Spleen (tissue), 7 donors: ENCODE results near the gene SLC25A47.

Experiments
- CTCF ChIP-seq, 11 experiments: fragments of 200-600 bp in 7 of 11; fragments of 450-650 bp in 4 of 11; sonication (generic) in 4 of 11; IDR thresholded peaks in 8 of 11; conservative IDR thresholded peaks in 3 of 11; 1 replicate in 7 of 11; 2 replicates in 4 of 11; pipeline versions ENCODE4 v1.4.0 to v1.8.0; 2016 to 2021; ENCODE audit warnings: antibody characterized with exemption in 11 of 11, inconsistent platforms in 4 of 11, mild to moderate bottlenecking in 1 of 11
- POLR2A ChIP-seq, 3 donors: fragments of 450-650 bp; IDR thresholded peaks; one replicate each; pipeline ENCODE4 v1.5.1; 2017; ENCODE audit warnings: antibody characterized with exemption in 3 of 3, mild to moderate bottlenecking in 1 of 3
- POLR2AphosphoS5 ChIP-seq, 3 donors: sonication (generic); formaldehyde crosslinking; IDR thresholded peaks; one replicate each; pipeline ENCODE4 v1.5.1; 2017; ENCODE audit warnings: antibody characterized with exemption in 3 of 3
- donor health status: DM: no; HTN: no; CAD: no; lungs with moderate emphysema.
- donor health status: DM: no; HTN: no; CAD: no.
- donor health status: DM: no; HTN: no; CAD: no.

- TF ChIP-seq CTCF (IDR thresholded peaks at IDR 0.05 in 8 of 11, conservative IDR thresholded peaks at IDR 0.05 in 3 of 11) (no peak), POLR2A (IDR thresholded peaks at IDR 0.05) (no peak), POLR2AphosphoS5 (IDR thresholded peaks at IDR 0.05) (no peak)
These were observed 5.5 kb downstream of the SLC25A47 start for GRCh38 chr14:100328495-100329163.
